Erythroblast (primary cell): ENCODE results near the gene B3GNT3.

Source experiments
- GATA1 ChIP-seq: IDR thresholded peaks from 2 replicates; pipeline ENCODE4 v1.6.1; 2011; ENCODE audit warnings: low read depth, mild to moderate bottlenecking, control low read depth, low read length, moderate library complexity
- POLR2A ChIP-seq: IDR thresholded peaks from 2 replicates; pipeline ENCODE4 v1.6.1; 2011; ENCODE audit warnings: mild to moderate bottlenecking, low read length

DNA sequence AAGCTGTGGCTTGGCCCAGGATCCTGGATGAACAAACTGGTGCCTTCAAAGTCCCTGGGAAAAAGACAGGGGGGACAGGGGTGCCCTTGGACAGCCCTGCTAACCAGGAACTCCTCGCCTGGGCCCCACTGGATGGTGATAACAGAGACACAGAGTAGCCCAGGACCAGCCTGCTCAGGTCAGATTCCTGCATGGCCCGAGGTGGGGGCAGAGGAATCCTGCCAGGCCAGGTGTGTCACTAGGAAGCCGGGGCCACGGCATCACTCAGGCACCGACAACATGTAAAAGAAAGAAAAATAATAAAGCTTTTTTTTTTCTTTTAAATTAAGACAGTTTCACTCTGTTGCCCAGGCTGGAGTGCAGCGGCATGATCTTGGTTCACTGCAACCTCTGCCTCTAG is 59.1 kb downstream of the B3GNT3 start:
- TF ChIP-seq POLR2A: no peak
- TF ChIP-seq GATA1: no peak
